Psoas muscle (tissue), 8 donors: ENCODE results near the gene SYMPK. TPM values are rescaled to one million over a fixed set of nuclear protein-coding genes. Genes with fewer than 3 reads are reported as not detected.

Experiments
- ATAC-seq, 4 donors: fragments of 200-7000 bp; cut with Tn5 transposase; one replicate each; pipeline ENCODE4 v1.9.1; 2020; ENCODE audit warnings: moderate library complexity in 3 of 4, mild to moderate bottlenecking in 2 of 4
- DNase-seq, 2 donors: peaks; one replicate each; pipeline ENCODE4 v3.0.0-alpha.2; 2020
- H3K27ac ChIP-seq: fragments of 200-600 bp; one replicate; pipeline ENCODE4 v1.8.0; 2022
- H3K27me3 ChIP-seq, 3 donors: fragments of 200-600 bp in 1 of 3; one replicate each; pipeline versions ENCODE4 v1.6.1 to v1.8.0; 2013 to 2022; ENCODE audit warnings: low read length in 2 of 3, mild to moderate bottlenecking in 2 of 3, moderate library complexity in 1 of 3; ENCODE audit not compliant: insufficient read depth in 3 of 3
- H3K36me3 ChIP-seq, 2 donors: fragments of 200-600 bp in 1 of 2; one replicate each; pipeline versions ENCODE4 v1.6.1 to v1.8.0; 2013 to 2022; ENCODE audit warnings: low read depth in 1 of 2, mild to moderate bottlenecking in 1 of 2, moderate library complexity in 1 of 2; ENCODE audit not compliant: insufficient read depth in 1 of 2
- H3K4me1 ChIP-seq: fragments of 200-600 bp; one replicate; pipeline ENCODE4 v1.8.0; 2022
- H3K4me3 ChIP-seq: fragments of 200-600 bp; one replicate; pipeline ENCODE4 v1.8.0; 2022; ENCODE audit warnings: mild to moderate bottlenecking
- H3K9me3 ChIP-seq: fragments of 200-600 bp; one replicate; pipeline ENCODE4 v1.8.0; 2022
- WGBS, 3 donors: extraction: QIAGEN DNeasy Blood & Tissue Kit; methylation state at CpG; one replicate each; pipeline versions ENCODE4 v1.1.6 to v1.1.7; 2013; 5-methylcytosine and 5-hydroxymethylcytosine counted together
- intact Hi-C, 2 donors: fragments of 100-400 bp; cut with DNase I; formaldehyde crosslinking; loops; one replicate each; pipeline versions ENCODE4 v1.11.0 to v1.14.2; 2022
- polyA plus RNA-seq, 3 donors: library from polyadenylated mRNA; stranded (reverse); fragments of 200-250 nt; gene quantifications; one replicate each; pipeline ENCODE4 v1.2.3, GENCODE V29; 2013
- total RNA-seq, 4 donors: library from RNA; stranded (reverse); fragmentation: NEBNext Ultra II Directional in 2 of 4; extraction: Animal tissue kit (Norgen Biotek cat#: 25700) in 2 of 4; gene quantifications; one replicate each; pipeline versions ENCODE4 v1.2.1 to v1.2.4, GENCODE V29; 2021 to 2023
- TF ChIP-seq, protein P1 (sequence below): fragments of 200-600 bp; IDR thresholded peaks from one replicate; pipeline ENCODE4 v1.8.0; 2022; ENCODE audit warnings: antibody characterized with exemption
- donor health status: healthy with polysubstance abuse.
- donor health status: DM: no; HTN: no; CAD: no; lungs with moderate emphysema.
- donor health status: Bipolar disorder and iron deficiency.
- donor health status: healthy.
- donor health status: DM: yes; HTN: yes; CAD: no.
- donor health status: DM: no; HTN: no; CAD: no.
- donor health status: DM: no; HTN: no; CAD: no.
- donor health status: DM: yes; HTN: yes; CAD: no.

Gene SYMPK
- total and polyA plus RNA-seq, 7 donors = 27.6 to 80.3 (median 47.6) TPM

DNA sequence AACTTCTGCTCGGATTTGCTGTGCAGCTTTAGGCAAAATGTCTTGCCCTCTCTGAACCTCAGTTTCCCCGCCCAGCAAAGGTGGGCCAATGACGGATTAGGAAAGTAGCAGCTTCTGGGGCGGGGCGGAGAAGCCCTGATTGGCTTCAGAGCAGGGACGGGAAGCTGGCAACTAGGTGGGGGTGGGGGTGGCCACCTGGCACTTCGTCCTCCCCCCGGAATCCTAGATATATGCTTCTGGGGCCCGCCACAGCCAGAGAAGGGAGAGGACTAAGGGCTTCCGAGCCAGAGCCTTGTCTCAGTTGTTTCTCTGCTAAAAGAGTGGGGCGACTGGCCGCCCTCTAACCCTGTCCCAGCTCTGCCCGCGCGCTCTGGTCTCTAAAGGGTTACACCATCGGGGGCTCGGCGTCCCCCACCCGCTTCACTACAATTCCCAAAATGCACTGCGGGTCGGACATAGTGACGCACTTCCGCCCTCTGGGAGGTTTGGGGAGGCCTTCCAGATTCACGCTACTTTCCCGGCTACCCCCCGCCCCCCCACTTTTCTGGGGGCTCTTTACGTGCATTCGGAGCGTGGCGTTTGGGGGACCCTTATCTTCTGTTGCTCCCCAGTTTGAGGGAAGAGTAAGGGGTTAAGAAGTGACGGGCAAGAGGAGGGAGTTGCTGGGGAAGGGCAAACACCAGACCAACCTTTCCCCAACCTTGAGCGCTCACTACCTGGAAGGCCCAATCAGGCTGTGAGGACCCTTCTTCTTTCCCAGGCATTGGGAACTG, 23.7 kb upstream of the SYMPK start:
- intact Hi-C loops = loop anchor here in 1 of 2 donors (5.0 kb wide), 1 partner anchor 111 kb away; the partner anchor contains the start of gene CCDC61
- Histone ChIP-seq H3K9me3 (no peaks in the 10 kb centered on the region), H3K27ac (peak overlapping the region; percentile 86), H3K4me1 (peaks cover 29% of the 10 kb centered on the region), H3K36me3 (peaks cover 0 to 25% of the 10 kb centered on the region in 2 donors), H3K27me3 (no peaks in the 10 kb centered on the region), H3K4me3 (peak overlapping the region; percentile 87)
- ATAC-seq = peak; percentile 89 to 94 (median 90)
- 0 to 2% (median 1%) methylated on average over 31 to 32 of the region's 32 CpGs for WGBS, 3 donors
- peak; percentile 89 to 94 for DNase-seq
- TF ChIP-seq, protein P1, sequence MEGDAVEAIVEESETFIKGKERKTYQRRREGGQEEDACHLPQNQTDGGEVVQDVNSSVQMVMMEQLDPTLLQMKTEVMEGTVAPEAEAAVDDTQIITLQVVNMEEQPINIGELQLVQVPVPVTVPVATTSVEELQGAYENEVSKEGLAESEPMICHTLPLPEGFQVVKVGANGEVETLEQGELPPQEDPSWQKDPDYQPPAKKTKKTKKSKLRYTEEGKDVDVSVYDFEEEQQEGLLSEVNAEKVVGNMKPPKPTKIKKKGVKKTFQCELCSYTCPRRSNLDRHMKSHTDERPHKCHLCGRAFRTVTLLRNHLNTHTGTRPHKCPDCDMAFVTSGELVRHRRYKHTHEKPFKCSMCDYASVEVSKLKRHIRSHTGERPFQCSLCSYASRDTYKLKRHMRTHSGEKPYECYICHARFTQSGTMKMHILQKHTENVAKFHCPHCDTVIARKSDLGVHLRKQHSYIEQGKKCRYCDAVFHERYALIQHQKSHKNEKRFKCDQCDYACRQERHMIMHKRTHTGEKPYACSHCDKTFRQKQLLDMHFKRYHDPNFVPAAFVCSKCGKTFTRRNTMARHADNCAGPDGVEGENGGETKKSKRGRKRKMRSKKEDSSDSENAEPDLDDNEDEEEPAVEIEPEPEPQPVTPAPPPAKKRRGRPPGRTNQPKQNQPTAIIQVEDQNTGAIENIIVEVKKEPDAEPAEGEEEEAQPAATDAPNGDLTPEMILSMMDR = no peak

DNA sequence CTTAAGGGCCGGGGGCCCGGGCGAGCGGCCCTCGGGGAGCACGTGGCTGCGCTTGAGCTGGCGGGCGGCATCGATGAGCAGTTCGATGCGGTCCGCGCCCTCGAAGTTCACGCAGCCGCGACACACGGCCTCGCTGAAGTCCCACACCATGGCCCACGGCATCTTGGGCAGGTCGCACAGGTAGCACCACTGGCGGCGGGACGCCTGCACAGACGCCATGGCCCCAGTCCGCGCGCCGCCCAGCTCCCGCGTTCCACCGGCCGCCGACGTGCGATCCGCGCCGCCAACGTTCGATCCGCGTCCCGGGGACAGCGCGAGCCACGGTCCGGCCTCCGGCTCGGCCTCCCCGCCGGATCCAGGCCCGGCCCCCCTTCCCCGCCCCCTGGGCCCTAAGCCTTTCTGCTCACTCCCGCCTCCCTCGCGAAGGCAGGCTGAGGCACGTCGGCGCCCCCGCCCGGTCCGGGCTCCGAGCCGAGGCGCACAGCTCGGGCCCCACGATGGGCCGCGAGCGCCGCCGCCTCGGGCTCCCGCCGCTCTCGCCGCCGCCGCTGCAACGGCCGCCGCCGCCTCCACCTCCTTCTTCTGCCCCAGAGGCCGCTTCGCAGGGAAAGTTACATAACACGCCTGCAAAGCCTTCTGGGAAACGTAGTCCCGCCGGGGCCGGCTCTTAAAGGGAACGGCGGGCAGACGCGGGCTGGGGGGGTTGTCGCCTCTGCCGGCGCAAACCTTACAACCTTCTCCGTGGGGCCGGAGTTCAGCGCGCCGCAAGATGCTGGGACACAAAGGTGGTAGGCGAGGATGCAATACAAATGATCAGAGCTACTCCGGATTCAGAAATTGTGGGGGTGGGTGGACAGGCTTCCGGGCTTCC, 22.8 kb upstream of the SYMPK start, which contains the start of gene IRF2BP1:
IRF2BP1 (minus strand) TSS at position 586 of the 871 bp plus-strand sequence; CDS start at position 219, 367 bp downstream.
- peak within 1 kb of the TSS; percentile 86 for H3K27ac ChIP-seq
- H3K4me1 ChIP-seq = peaks cover 29% of the 10 kb centered on the region
- H3K36me3 ChIP-seq = peaks cover 0 to 28% of the 10 kb centered on the region in 2 donors
- TF ChIP-seq, protein P1 = no peak
- H3K9me3 ChIP-seq = no peaks in the 10 kb centered on the region
- peak within 1 kb of the TSS; percentile 87 for H3K4me3 ChIP-seq
- peak; percentile 91 to 95 for DNase-seq
- intact Hi-C loops = loop anchor here (2.0 to 5.0 kb wide), 2 partner anchors 21 to 112 kb away; partner anchors contain the start of genes CCDC61 (in 1 of the 2) and FOXA3 (in 1 of the 2)
- peak; percentile 83 to 89 (median 85) for ATAC-seq
- H3K27me3 ChIP-seq = no peaks in the 10 kb centered on the region
- WGBS, 3 donors = 0 to 1% (median 1%) methylated on average over 58 to 107 of the region's 107 CpGs

DNA sequence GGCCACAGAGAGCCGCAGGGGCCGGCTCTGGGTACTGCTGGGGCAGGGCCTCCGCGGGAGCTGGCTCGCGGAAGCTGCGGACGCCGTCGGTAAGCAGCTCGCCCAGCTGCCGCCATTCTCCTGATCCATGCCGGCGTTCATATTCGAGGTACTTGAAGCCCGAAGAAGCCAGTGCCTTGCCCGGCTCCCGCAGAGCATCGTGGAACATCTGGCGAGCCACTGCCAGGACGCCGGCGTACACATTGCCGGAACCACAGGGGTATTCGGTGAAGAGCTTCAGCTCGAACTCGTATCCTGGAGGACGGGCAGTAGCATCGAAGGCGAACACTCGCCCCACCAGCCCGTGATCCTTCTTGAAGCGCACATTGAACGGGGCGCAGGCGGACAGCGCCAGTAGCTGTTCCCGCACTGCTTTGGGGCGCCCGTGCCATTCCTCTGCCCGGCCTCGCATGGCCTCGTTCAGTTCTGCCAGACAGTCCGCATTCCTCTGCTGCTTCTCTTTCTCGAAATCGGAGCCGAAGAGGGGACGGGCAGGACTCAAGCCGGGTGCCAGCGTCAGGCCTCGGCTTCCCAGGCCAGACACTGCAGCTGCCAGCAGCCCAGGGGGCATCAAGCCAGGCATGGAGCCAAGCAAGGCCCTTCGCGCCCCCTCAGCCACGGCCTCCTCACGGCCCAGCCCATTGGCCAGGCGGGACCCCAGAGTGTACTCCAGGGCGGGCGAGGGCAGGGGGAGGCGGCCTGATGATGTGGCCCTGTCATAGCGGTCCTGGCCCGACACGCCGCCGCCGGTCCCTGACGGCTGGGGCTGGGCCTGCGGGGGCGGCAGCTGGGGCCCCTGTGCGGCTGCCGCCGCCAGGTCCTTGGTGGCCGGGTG, 22.0 kb upstream of the SYMPK start:
- no peaks in the 10 kb centered on the region for H3K9me3 ChIP-seq
- TF ChIP-seq, protein P1 = no peak
- DNase-seq (peak in 1 of 2 donors; percentile 62), ATAC-seq (no peak)
- no peaks in the 10 kb centered on the region for H3K27me3 ChIP-seq
- intact Hi-C loops = loop anchor here (2.0 to 5.0 kb wide), 2 partner anchors 20 to 112 kb away; partner anchors contain the start of genes CCDC61 (in 1 of the 2) and FOXA3 (in 1 of the 2)
- peaks cover 29% of the 10 kb centered on the region for H3K4me1 ChIP-seq
- H3K36me3 ChIP-seq = peaks cover 0 to 23% of the 10 kb centered on the region in 2 donors
- H3K4me3 ChIP-seq = peak overlapping the region; percentile 87
- H3K27ac ChIP-seq = peak overlapping the region; percentile 86
- 46 to 51% (median 49%) methylated on average over 66 to 72 of the region's 72 CpGs for WGBS, 3 donors
